SJSA1 (cell line): ENCODE data around the gene BOD1L1. TPM values are rescaled to one million over a fixed set of nuclear protein-coding genes. Genes with fewer than 3 reads are reported as not detected.

ENCODE experiments used
- DNase-seq, 2 experiments: peaks; one replicate each; pipeline ENCODE4 v3.0.0-alpha.2; 2015 to 2020; ENCODE audit warnings: low spot score in 2 of 2, low read depth in 1 of 2
- H3K27ac ChIP-seq: fragments of 250-450 bp; sonication (Bioruptor Pico); 2 replicates; pipeline ENCODE4 v1.5.1; 2020; ENCODE audit warnings: mild to moderate bottlenecking, moderate library complexity
- H3K27me3 ChIP-seq: fragments of 250-450 bp; sonication (Bioruptor Pico); replicated peaks from 2 replicates; pipeline ENCODE4 v1.5.1; 2020; ENCODE audit warnings: mild to moderate bottlenecking, moderate library complexity
- H3K36me3 ChIP-seq: fragments of 250-450 bp; sonication (Bioruptor Pico); 2 replicates; pipeline ENCODE4 v1.5.1; 2020; ENCODE audit warnings: mild to moderate bottlenecking
- H3K4me1 ChIP-seq: fragments of 250-450 bp; sonication (Bioruptor Pico); replicated peaks from 2 replicates; pipeline ENCODE4 v1.6.1; 2021; ENCODE audit warnings: mild to moderate bottlenecking
- H3K4me3 ChIP-seq: fragments of 250-450 bp; sonication (Bioruptor Pico); 2 replicates; pipeline ENCODE4 v1.5.1; 2020; ENCODE audit warnings: mild to moderate bottlenecking
- H3K9me3 ChIP-seq: fragments of 250-450 bp; sonication (Bioruptor Pico); replicated peaks from 2 replicates; pipeline ENCODE4 v1.5.1; 2020; ENCODE audit warnings: mild to moderate bottlenecking
- total RNA-seq: library from RNA; depleted of rRNA; stranded (reverse); fragments of >200 nt; shearing (Covaris generic); gene quantifications from 2 replicates; pipeline ENCODE4 v1.2.3, GENCODE V29; 2014

BOD1L1 gene
- total RNA-seq, 1 experiment from 2014 or later, result 10.3 TPM

GRCh38 chr4:13559413-13559812 lies 68.1 kb downstream of the BOD1L1 start:
- Histone ChIP-seq H3K9me3 (no peaks in the 10 kb centered on the region), H3K4me1 (peaks cover 13% of the 10 kb centered on the region), H3K36me3 (no peaks in the 10 kb centered on the region), H3K27ac (peak overlapping the region; percentile 77), H3K4me3 (no peak overlapping the region), H3K27me3 (no peaks in the 10 kb centered on the region)
- DNase-seq, result peak in 1 of 2 experiments; percentile 46

- Histone ChIP-seq H3K27ac (peak overlapping the region; percentile 77), H3K9me3 (no peaks in the 10 kb centered on the region), H3K4me3 (no peak overlapping the region), H3K27me3 (no peaks in the 10 kb centered on the region), H3K36me3 (no peaks in the 10 kb centered on the region), H3K4me1 (peaks cover 13% of the 10 kb centered on the region)
- no peak for DNase-seq
Observed at GRCh38 chr4:13558881-13559280, 68.6 kb downstream of the BOD1L1 start.

- Histone ChIP-seq H3K36me3 (no peaks in the 10 kb centered on the region), H3K9me3 (no peaks in the 10 kb centered on the region), H3K4me3 (no peak overlapping the region), H3K27me3 (no peaks in the 10 kb centered on the region), H3K4me1 (peaks cover 13% of the 10 kb centered on the region), H3K27ac (no peak overlapping the region)
- no peak for DNase-seq
Observed at GRCh38 chr4:13555325-13555724, 72.2 kb downstream of the BOD1L1 start.

GRCh38 chr4:13553081-13553480 lies 74.4 kb downstream of the BOD1L1 start:
- Histone ChIP-seq H3K4me1 (no peaks in the 10 kb centered on the region), H3K27me3 (no peaks in the 10 kb centered on the region), H3K9me3 (no peaks in the 10 kb centered on the region), H3K27ac (no peak overlapping the region), H3K36me3 (no peaks in the 10 kb centered on the region), H3K4me3 (no peak overlapping the region)
- DNase-seq, result no peak

- Histone ChIP-seq H3K9me3 (no peaks in the 10 kb centered on the region), H3K4me1 (peaks cover 4% of the 10 kb centered on the region; the same call in 1 of the 2 replicates), H3K4me3 (peak overlapping the region; percentile 38), H3K27me3 (no peaks in the 10 kb centered on the region), H3K36me3 (no peaks in the 10 kb centered on the region), H3K27ac (no peak overlapping the region)
- peak; percentile 65 to 69 for DNase-seq
Observed at GRCh38 chr4:13548984-13549546, 78.5 kb downstream of the BOD1L1 start.

- Histone ChIP-seq H3K36me3 (no peaks in the 10 kb centered on the region), H3K27ac (no peak overlapping the region), H3K27me3 (no peaks in the 10 kb centered on the region), H3K9me3 (no peaks in the 10 kb centered on the region), H3K4me1 (peaks cover 10% of the 10 kb centered on the region; the same call in 1 of the 2 replicates), H3K4me3 (peak overlapping the region; percentile 40)
- DNase-seq, result no peak
Observed at GRCh38 chr4:13548059-13548983, 79.2 kb downstream of the BOD1L1 start.

GRCh38 chr4:13547485-13548041 lies 80.0 kb downstream of the BOD1L1 start:
- H3K27me3 ChIP-seq, result no peaks in the 10 kb centered on the region
- peak in 1 of 2 experiments; percentile 12 for DNase-seq

GRCh38 chr4:13546941-13547484 lies 80.5 kb downstream of the BOD1L1 start:
- Histone ChIP-seq H3K27ac (no peak overlapping the region), H3K9me3 (no peaks in the 10 kb centered on the region), H3K36me3 (no peaks in the 10 kb centered on the region), H3K4me1 (peaks cover 10% of the 10 kb centered on the region; the same call in 1 of the 2 replicates), H3K4me3 (peak overlapping the region; percentile 40), H3K27me3 (no peaks in the 10 kb centered on the region)
- no peak for DNase-seq

More at GRCh38 chr4:13547485-13548041, 80.0 kb downstream of the BOD1L1 start:
- Histone ChIP-seq H3K36me3 (no peaks in the 10 kb centered on the region), H3K4me1 (peaks cover 10% of the 10 kb centered on the region; the same call in 1 of the 2 replicates), H3K4me3 (peak overlapping the region; percentile 40), H3K9me3 (no peaks in the 10 kb centered on the region), H3K27ac (no peak overlapping the region)

- H3K36me3 ChIP-seq, result no peaks in the 10 kb centered on the region
- H3K27ac ChIP-seq, result no peak overlapping the region
- no peaks in the 10 kb centered on the region for H3K9me3 ChIP-seq
- DNase-seq, result no peak
- H3K27me3 ChIP-seq, result no peaks in the 10 kb centered on the region
- peaks cover 10% of the 10 kb centered on the region; the same call in 1 of the 2 replicates for H3K4me1 ChIP-seq
- no peak overlapping the region for H3K4me3 ChIP-seq
Observed at GRCh38 chr4:13546142-13546940, 81.2 kb downstream of the BOD1L1 start.

GRCh38 chr4:13545394-13545808 lies 82.1 kb downstream of the BOD1L1 start:
- Histone ChIP-seq H3K27me3 (no peaks in the 10 kb centered on the region), H3K36me3 (no peaks in the 10 kb centered on the region), H3K4me1 (peaks cover 10% of the 10 kb centered on the region; the same call in 1 of the 2 replicates), H3K9me3 (no peaks in the 10 kb centered on the region), H3K27ac (no peak overlapping the region), H3K4me3 (peak overlapping the region; percentile 57)
- no peak for DNase-seq

- H3K9me3 ChIP-seq, result no peaks in the 10 kb centered on the region
- H3K4me3 ChIP-seq, result peak overlapping the region; percentile 57
- peaks cover 10% of the 10 kb centered on the region; the same call in 1 of the 2 replicates for H3K4me1 ChIP-seq
- no peaks in the 10 kb centered on the region for H3K36me3 ChIP-seq
- no peaks in the 10 kb centered on the region for H3K27me3 ChIP-seq
- DNase-seq, result peak; percentile 77 to 79
- H3K27ac ChIP-seq, result peak overlapping the region; percentile 47; the same call in 1 of the 2 replicates
Observed at GRCh38 chr4:13544606-13545393, 82.7 kb downstream of the BOD1L1 start.

- Histone ChIP-seq H3K4me1 (peaks cover 10% of the 10 kb centered on the region; the same call in 1 of the 2 replicates), H3K27me3 (no peaks in the 10 kb centered on the region), H3K4me3 (peak within 1 kb of the TSS; percentile 57), H3K27ac (peak within 1 kb of the TSS; percentile 47; the same call in 1 of the 2 replicates), H3K9me3 (no peaks in the 10 kb centered on the region), H3K36me3 (no peaks in the 10 kb centered on the region)
- peak in 1 of 2 experiments; percentile 33 for DNase-seq
Observed at GRCh38 chr4:13543839-13544605, 83.5 kb downstream of the BOD1L1 start, which contains the start of gene NKX3-2. NKX3-2 (minus strand) TSS chr4:13544508; CDS start chr4:13544414, 94 bp downstream.
